ENCODE measurements around the gene FOXP1.

FOXP1 gene

GRCh38 chr3:71099997-71100719 is 483.4 kb downstream of the FOXP1 start:
- DNase-seq (ENCODE audit: low read depth) = no peak

DNA sequence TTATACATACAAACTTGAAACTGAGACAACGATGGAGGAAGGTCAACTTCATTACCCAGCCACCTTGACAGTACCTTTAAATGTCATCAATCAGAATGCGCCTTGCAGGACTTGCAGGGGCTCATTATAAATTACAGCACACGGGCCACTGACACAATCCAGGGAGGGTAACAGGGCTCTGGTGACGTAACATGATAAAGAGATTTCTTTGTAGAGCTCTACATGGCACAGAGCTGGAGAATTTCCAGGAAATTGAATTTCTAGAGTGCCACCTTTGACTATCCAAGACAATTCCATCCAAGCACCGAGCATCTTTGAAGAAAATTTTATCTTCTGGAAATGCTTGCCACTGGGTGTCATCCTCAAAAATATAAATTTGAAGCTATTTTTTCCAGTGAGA is 486.0 kb downstream of the FOXP1 start:
- DNase-seq (ENCODE audit: low read depth) = no peak

DNA sequence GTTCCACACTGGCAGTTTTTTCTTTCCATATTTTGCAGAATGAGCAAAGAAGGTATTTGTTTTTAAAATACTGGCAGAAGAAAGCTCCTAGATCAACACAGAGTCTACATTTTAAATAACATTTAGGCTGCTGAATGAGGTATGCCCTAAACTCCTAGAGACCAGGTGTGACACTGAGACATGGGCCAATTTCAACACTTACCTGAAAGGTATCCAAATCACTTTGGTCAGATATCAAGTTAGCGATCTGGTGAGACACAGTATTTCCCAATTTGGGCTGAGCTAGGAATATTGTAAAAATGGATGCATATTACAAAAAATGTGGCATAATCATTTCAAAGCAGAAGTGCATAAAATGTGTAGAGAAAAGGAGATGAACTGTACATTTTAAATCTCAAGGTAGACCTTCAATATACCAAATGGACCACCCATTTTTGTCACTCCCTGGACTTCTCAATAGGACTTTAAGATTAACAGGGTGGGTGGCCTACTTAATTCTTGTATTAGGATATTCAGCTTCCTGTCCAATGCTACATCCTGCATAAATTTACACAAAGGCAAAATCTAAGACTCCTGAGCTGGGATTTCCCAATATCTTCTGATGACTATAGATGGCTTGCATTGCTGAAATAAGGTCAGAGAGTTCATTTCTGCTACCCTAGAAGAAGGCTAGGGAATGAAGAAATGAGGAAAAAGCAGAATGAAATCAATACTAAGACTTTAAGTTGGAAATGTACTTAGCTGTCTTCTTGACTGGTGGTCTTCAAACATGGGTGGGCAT is 487.8 kb downstream of the FOXP1 start:
- DNase-seq (ENCODE audit: low read depth) = no peak

GRCh38 chr3:71094658-71095209 is 488.8 kb downstream of the FOXP1 start:
- DNase-seq (ENCODE audit: low read depth) = no peak

DNA sequence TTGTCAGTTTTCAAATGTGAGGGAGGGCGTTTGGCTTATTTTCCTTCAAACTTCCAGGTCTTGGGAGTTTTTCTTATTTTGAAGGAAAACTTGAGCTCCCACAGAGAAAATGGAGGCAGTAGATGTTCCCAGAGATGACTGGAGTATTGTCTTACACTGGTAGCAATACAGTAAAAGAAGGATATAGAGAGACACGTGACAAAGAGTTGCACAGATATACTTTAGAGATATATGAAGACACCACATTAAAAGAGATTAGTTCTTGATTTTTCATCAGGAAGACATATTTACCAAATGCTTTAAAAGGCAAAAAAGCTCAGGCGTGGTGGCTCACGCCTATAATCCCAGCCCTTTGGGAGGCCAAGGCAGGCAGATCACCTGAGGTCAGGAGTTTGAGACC is 490.9 kb downstream of the FOXP1 start:
- no peak for DNase-seq (ENCODE audit: low read depth)

- DNase-seq (ENCODE audit: low read depth) = no peak
Observed at GRCh38 chr3:71090207-71090606, 493.3 kb downstream of the FOXP1 start.

GRCh38 chr3:71089271-71089847 is 494.2 kb downstream of the FOXP1 start:
- no peak for DNase-seq (ENCODE audit: low read depth)

GRCh38 chr3:71088742-71089141 is 494.8 kb downstream of the FOXP1 start:
- DNase-seq (ENCODE audit: low read depth) = no peak

DNA sequence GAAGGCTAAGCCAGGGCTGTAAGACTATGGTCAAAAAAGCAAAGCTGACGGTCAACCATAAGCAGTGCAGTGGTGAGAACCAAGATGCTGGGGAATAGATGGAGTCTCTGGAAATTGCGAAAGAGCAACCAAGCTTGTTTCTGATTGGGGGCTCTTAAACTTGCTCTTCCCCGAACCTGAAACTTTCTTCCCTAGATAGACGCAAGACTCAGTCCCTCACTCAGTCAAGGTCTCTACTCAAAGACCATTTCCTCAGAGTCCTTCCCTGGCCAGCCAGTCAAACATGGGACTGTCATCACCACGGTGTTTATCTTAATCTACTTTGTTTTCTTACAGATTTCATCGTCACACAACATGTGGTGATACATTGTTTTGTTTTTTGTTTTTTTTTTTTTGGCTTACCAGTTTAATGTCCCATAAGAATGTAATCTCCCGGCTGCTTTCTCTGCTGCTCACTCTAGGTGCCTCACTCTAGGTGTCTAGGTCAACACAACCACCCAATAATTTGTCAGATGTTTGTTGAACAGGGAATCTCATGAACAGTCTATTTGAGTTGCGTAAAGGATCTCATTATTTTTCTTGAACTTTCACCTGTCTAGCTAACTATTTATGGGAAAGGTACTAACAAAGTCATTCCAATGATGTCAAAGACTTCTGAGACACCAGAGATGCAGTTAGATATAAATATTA is 495.4 kb downstream of the FOXP1 start:
- DNase-seq (ENCODE audit: low read depth) = no peak

- no peak for DNase-seq (ENCODE audit: low read depth)
Observed at GRCh38 chr3:71087143-71088018, 496.1 kb downstream of the FOXP1 start.

DNA sequence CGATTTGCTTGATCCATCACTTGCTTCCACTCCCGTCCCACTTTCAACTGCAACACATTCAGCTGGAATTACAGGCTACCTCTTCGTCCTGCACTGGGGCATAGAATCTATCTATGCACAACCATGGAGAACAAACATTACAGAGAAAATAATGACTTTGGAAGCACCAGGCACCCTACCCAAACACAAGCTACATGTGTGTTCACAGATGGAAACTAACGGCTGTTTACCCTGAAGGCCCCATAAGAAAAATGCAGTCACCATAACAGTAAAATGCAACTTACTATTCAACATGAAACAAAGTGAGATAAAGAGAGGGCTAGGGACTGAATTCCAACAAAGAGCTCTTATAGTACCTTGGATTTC is 496.8 kb downstream of the FOXP1 start:
- DNase-seq (ENCODE audit: low read depth) = no peak

DNA sequence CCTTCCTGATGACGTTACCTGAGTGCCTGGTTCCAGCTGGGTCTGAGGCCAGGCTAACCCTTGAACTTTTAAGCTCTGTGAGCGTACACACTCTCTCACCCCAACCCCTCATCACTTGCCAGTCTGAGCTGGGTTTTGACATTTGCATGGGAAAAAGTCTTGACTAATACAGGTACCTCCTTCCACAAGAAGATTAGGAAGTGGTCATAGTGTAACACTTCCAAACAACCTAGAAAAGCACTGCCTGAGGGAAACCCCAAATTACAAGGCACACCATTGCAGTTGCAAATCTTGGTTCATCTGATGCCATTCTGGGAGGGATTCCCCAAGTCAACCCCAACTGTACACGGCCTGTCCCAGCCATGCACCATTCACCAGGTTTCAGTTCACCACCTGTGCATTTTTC is 499.8 kb downstream of the FOXP1 start:
- no peak for DNase-seq (ENCODE audit: low read depth)

GRCh38 chr3:71082833-71083232 is 500.7 kb downstream of the FOXP1 start:
- DNase-seq (ENCODE audit: low read depth) = no peak

DNA sequence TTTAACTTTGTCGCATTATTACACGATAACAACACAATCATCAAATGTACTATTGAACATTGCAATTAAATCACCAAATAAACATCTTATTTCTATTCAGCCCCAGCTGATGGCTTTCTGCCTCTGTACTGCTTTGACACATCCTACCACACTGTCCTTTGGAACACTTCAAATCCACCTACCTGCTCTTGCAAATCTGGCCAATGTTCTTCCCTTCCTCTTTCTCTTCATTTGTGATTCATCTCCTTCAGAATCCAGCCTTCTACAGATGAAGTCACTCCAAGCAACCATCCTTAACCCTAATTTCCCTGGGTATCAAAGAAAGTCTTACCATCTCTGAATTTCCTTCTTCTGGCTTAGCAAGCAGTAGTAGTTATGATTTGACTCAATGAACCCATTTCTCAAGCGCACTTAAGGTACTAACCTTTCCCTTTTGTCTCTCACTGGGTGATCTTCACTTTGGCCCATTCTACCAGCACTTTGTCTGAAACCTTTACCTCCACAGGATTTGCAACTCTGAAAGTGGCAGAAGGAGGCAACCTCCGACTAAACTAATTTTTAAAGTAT is 502.9 kb downstream of the FOXP1 start:
- no peak for DNase-seq (ENCODE audit: low read depth)

- DNase-seq (ENCODE audit: low read depth) = no peak
Observed at GRCh38 chr3:71078723-71079525, 504.6 kb downstream of the FOXP1 start.

DNA sequence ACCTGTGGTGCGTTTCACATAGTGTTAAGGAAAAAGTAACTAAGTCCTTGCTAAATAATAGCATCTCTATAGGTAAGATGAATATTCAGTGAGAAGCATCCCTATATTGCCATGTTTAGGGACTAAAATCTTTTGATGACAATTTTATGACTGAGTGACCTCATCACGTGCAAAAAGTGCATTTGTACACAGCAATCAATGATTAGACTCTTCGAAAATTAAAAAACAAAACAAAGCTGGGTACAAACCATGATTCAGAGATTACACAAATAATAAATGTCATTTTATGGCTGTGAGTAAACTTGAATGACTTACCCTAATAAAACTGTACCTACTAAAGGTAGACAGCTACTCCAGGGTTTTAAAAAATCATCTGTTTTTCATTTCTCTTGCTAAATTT is 505.3 kb downstream of the FOXP1 start:
- no peak for DNase-seq (ENCODE audit: low read depth)

- no peak for DNase-seq (ENCODE audit: low read depth)
Observed at GRCh38 chr3:71077070-71077469, 506.5 kb downstream of the FOXP1 start.

DNA sequence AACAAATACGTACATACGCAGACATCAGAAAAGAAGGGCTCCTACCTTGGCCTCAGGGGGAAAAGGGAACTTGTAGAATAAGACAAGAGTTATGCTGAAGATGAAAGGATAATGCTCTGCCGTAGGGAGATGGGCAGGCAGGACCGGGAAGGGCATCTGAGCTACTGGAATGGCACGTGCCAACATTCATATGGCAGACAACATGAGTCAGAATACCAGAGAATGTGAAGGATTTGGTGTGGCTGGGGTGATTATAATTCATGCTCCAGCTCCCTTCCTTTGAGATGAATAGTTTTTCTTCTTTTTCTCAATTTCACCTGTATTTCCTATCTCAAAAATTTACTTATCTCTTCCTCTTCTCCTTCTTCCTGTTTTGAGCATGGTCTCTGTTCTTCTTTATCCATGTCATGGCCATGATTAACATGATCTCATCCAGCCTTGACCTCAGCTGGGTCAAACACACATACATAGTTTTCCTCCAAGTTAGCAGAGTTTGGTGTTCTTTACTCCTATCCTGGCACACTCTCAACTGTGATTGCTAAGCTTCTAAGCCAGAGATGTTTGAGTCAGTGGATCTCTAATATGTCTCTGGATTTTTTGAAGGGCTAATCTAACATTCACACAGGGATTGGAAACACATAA is 507.0 kb downstream of the FOXP1 start:
- DNase-seq (ENCODE audit: low read depth) = no peak

DNA sequence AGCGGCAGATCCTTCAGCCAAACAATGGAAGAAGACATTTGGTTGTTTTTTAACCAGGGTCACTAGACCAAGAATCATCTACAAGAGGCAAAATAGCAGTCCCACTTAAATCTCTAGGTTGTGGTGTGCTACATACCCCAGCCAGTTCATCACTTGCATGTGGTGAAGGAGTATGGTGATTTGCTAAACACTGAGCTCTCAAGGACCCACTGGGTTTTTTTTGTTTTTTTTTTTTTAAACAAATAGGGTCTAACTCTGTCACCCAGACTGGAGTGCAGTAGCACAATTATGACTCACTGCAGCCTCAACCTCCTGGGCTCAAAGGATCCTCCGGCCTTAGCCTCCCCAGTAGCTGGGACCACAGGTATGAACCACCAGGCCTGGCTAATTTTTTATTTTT is 508.0 kb downstream of the FOXP1 start:
- no peak for DNase-seq (ENCODE audit: low read depth)

- DNase-seq (ENCODE audit: low read depth) = no peak
Observed at GRCh38 chr3:71074423-71074822, 509.1 kb downstream of the FOXP1 start.
